IPS-18c (cell line): ENCODE data around the gene CNTLN.
A peak's percentile ranks its signal among the peaks of the same experiment; 100 is the strongest.

Experiments used
- H3K4me3 ChIP-seq: 2 replicates; pipeline ENCODE4 v1.7.0; 2013; ENCODE audit warnings: low read depth, mild to moderate bottlenecking, low read length, moderate library complexity; ENCODE audit not compliant: insufficient read depth
- H3K9me3 ChIP-seq: one replicate; pipeline ENCODE4 v1.6.1; 2013; ENCODE audit warnings: mild to moderate bottlenecking, low read length, moderate library complexity; ENCODE audit not compliant: control insufficient read depth, insufficient read depth

Gene CNTLN

DNA sequence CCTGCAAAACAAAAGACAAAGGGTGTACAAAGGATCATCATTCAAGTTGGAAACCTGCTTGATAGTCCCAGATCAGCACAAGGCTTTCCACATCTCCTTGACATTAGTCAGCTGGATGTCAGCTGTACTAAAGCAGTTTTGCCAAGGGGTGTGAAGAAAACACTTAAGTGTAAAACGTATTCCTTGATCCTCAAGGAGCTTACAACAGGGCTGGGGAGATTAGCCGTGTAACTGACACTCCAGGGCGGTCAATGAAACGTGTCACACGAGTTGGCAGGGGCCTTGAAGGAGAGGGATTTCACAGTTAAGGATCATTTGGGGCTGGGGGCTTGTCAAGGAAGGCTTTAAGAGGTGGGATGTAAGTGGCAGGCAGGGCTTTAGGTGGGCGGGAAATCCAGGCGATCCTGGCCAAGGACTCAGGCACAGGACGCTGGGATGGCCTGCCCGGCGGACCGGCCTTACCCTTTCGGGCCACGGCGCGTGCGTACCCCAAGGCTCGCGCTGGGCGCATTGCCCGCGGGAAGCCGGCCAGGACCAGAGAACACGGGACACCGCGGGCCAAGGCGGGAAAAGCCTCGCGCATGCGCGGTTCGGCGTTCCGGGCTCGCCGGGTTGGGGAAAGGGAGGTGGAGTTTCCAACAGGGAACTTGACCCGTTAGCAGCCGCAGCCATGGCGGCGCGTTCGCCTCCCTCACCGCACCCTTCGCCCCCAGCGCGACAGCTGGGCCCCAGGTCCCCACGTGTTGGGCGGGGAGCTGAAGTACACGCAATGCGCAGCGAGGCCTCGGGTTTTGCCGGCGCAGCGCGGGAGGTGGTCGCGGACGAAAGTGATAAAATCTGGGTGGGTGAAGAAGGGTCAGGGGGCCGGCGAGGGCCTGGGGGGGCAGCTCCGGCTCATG lies at the start of gene CNTLN:
CNTLN (plus strand) TSS at position 645 of the 899 bp plus-strand sequence; CDS start at position 671, 26 bp downstream.
- H3K4me3 ChIP-seq = peak within 1 kb of the TSS; percentile 78

GRCh38 chr9:17088566-17088965 lies 46.3 kb upstream of the CNTLN start:
- Histone ChIP-seq H3K4me3 (no peak overlapping the region), H3K9me3 (no peaks in the 10 kb centered on the region)

More for the DNA sequence above, at the start of gene CNTLN:
- no peaks in the 10 kb centered on the region for H3K9me3 ChIP-seq

DNA sequence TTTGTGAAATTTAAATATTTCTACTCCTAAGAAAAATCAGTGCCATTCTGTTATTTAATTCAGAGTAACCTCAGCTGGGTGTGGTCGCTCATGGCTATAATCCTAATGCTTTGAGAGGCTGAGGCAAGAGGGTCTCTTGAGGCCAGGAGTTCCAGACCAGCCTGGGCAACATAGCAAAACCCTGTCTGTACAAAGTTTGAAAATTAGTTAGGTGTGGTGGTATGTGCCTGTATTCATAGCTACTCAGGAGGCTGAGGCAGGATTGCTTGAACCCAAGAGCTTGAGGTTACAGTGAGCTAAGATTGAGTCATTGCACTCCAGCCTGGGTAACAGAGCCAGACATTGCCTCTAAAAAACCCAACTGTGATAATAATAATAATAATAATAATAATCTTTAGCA lies 44.8 kb upstream of the CNTLN start:
- no peak overlapping the region for H3K4me3 ChIP-seq
- H3K9me3 ChIP-seq = no peaks in the 10 kb centered on the region

GRCh38 chr9:17116400-17116837 lies 18.4 kb upstream of the CNTLN start:
- H3K4me3 ChIP-seq = no peak overlapping the region
- no peaks in the 10 kb centered on the region for H3K9me3 ChIP-seq

DNA sequence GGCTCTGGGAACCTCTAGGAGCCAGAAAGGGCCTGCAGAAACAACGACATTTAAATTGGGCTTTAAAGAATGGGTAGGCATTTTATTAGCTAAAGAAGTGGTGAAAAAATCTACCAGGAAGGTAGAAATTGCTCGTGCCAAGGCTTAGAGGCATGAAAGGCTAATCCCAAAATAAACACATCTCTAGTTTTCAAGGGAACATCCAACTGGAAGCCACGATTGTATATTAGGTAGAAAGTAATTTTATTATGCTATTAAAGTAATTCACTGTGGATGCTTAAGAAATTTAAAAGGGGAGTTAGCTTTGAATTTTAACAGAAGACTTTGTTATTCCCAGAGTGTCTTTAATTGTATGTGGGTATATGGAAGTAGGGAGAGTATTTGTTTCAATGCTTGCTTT lies 17.5 kb upstream of the CNTLN start:
- no peak overlapping the region for H3K4me3 ChIP-seq

GRCh38 chr9:17120203-17120602 lies 14.6 kb upstream of the CNTLN start:
- Histone ChIP-seq H3K9me3 (no peaks in the 10 kb centered on the region), H3K4me3 (no peak overlapping the region)

More for the DNA sequence above, 17.5 kb upstream of the CNTLN start:
- no peaks in the 10 kb centered on the region for H3K9me3 ChIP-seq

DNA sequence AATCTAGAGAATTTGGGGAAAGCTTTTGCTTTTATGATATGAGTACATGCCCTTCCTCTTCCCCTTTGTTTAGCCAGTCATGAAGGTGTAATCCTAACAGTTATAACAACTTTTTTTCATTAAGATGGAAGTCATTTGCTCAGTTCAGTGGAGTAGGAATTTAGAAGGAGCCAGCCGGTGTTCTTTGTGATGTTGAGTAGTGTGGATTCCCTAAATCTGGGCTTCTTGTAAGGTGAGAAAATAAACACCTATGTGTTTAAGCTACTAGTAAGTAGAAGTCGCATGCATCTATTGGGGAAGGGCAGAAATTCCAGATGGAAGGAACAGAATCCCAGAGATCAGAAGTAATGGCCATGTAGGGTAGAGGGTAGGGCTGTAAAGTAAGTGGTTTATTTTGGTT lies 13.6 kb upstream of the CNTLN start:
- no peak overlapping the region for H3K4me3 ChIP-seq
- no peaks in the 10 kb centered on the region for H3K9me3 ChIP-seq

DNA sequence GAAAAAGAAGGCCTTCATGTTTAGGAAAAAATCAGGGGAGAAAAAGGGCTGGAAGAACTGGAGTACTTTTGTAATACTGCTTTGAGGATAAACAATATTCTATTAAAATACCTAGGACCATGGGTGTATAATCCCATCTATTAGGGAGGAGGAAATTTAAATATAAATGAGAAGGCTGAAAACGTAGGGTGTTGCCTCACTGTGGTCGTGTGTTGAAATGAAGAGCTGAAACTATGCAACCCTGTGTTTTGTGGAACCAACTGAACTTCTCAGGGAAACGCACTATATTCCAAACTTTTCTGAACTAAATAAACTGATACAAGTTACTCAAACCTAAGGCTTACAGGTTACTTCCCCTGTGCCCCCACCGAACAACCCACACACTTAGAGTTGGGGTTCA lies 4.5 kb upstream of the CNTLN start:
- Histone ChIP-seq H3K4me3 (no peak overlapping the region), H3K9me3 (no peaks in the 10 kb centered on the region)

- no peaks in the 10 kb centered on the region for H3K9me3 ChIP-seq
- no peak overlapping the region for H3K4me3 ChIP-seq
These were observed 4.1 kb upstream of the CNTLN start for GRCh38 chr9:17130725-17131124.

- H3K4me3 ChIP-seq = no peak overlapping the region
- no peaks in the 10 kb centered on the region for H3K9me3 ChIP-seq
These were observed 3.3 kb upstream of the CNTLN start for GRCh38 chr9:17131494-17131893.

DNA sequence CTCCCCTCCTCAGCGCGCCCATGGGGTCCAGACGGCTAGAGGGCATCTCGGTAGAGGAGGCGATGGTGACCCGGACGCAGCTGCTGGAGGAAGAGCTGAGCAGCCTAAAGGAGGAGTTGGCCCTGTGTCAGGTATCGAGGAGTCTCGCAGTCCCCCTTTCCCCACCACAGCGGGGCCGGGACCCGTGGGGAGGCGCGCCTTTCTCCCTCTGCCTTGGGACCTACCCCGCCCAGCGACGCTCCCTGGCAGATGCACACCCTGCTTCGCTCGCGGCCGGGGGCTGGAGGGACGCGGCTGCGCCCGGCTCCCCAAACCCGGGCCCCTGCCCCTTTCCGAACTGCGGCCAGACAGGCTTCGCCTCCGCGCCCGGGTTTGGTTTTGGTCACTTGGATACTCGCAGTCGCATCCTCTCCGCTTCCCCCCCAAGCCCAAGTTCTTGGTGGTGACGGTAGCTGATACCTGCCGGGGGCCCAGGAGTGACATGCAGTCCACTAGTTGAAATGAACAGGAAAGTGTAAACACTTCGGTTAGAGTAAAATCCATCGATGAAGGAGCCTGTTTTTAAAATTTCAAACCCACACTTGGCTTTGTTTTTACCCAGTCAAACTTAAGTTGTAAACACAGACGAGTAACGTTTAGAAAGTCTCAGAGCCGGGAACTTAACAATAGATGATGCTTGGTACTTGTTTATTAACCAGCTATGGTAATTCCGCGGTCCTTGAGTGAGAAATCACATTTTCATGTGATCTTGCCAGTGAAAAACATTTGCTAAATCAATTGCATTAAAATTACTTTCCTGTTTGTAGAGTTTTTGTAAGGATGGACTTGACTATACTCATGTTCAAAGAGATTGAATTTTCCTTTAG lies 688 bp downstream of the CNTLN start:
- no peaks in the 10 kb centered on the region for H3K9me3 ChIP-seq

GRCh38 chr9:17137566-17137965 lies 2.7 kb downstream of the CNTLN start:
- Histone ChIP-seq H3K4me3 (no peak overlapping the region), H3K9me3 (no peaks in the 10 kb centered on the region)

More for the DNA sequence above, 688 bp downstream of the CNTLN start:
- peak overlapping the region; percentile 78 for H3K4me3 ChIP-seq

- Histone ChIP-seq H3K9me3 (no peaks in the 10 kb centered on the region), H3K4me3 (no peak overlapping the region)
These were observed 3.7 kb downstream of the CNTLN start for GRCh38 chr9:17138503-17138902.

DNA sequence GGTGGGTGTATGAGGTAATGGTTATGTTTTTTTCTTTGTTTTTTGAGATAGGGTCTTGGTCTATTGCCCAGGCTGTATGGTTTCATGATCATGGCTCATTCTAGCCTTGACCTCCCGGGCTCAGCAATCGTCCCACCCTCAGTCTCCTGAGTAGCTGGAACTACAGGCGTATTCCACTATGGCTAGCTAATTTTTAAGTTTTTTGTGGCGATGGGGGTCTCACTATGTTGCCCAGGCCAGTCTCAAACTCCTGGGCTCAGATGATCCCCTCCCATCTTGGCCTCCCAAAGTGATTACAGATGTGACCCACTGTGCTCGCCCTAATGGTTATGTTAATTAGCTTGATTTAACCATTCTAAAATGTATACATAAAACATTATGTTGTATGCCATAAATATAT lies 5.6 kb downstream of the CNTLN start:
- H3K4me3 ChIP-seq = no peak overlapping the region
- no peaks in the 10 kb centered on the region for H3K9me3 ChIP-seq

GRCh38 chr9:17148324-17148723 lies 13.5 kb downstream of the CNTLN start:
- Histone ChIP-seq H3K4me3 (no peak overlapping the region), H3K9me3 (no peaks in the 10 kb centered on the region)

- no peak overlapping the region for H3K4me3 ChIP-seq
- H3K9me3 ChIP-seq = no peaks in the 10 kb centered on the region
These were observed 24.6 kb downstream of the CNTLN start for GRCh38 chr9:17159469-17159868.

GRCh38 chr9:17160327-17160726 lies 25.5 kb downstream of the CNTLN start:
- Histone ChIP-seq H3K9me3 (no peaks in the 10 kb centered on the region), H3K4me3 (no peak overlapping the region)

GRCh38 chr9:17165764-17166163 lies 30.9 kb downstream of the CNTLN start:
- Histone ChIP-seq H3K4me3 (no peak overlapping the region), H3K9me3 (no peaks in the 10 kb centered on the region)
